GM12892 (cell line): ENCODE data around the gene MTHFR.

Experiments
- POLR2A ChIP-seq: IDR thresholded peaks from 2 replicates; pipeline ENCODE4 v1.6.1; 2011; ENCODE audit warnings: low read depth, low read length, control low read depth
- POLR2AphosphoS5 ChIP-seq: IDR thresholded peaks from 2 replicates; pipeline ENCODE4 v1.6.1; 2011; ENCODE audit warnings: low read depth, low read length, control low read depth

- TF ChIP-seq POLR2AphosphoS5 (no peak), POLR2A (no peak)
Observed at GRCh38 chr1:11826946-11827345, 21.2 kb upstream of the MTHFR start.
